NCI-H2029 (cell line): ENCODE measurements around the gene PGLYRP1.

Experiments
- DNase-seq: peaks from one replicate; lab custom pipeline; 2025; lab: John Stamatoyannopoulos, UW

The PGLYRP1 gene, protein sequence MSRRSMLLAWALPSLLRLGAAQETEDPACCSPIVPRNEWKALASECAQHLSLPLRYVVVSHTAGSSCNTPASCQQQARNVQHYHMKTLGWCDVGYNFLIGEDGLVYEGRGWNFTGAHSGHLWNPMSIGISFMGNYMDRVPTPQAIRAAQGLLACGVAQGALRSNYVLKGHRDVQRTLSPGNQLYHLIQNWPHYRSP

DNA sequence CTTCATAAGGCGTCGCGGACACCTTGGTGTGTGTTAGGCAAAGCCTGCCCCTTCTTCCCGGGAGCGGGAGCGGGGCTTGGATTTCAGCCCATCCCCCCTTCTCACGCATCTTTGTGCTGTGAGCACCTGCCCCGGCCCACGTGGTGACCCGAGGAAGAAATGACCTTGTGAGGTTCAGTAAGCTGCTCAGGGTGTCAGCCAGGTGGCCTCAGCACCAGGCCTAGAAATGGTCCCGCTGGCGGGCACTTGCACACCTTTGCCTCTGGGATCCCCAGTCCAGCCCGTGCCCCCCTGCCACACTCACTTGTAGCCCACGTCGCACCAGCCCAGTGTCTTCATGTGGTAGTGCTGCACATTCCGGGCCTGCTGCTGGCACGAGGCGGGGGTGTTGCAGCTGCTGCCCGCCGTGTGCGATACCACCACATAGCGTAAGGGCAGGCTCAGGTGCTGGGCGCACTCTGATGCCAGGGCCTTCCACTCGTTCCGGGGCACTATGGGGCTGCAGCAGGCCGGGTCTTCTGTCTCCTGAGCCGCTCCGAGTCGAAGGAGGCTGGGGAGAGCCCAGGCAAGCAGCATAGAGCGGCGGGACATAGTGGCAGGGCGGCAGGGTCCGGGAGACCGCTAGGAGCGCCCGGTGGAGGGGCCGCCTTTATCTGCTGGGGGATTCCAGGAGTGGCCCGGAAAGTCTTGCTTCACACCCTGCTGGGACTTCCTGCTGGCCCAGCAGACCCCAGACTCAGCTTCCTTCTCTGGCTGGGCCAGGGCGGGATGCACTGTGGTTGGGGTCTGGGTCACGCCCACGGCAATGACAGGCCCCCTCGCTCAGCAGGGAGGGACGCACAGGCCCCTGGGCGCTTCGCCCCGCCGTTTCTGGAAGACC, at the start of gene PGLYRP1:
Gene PGLYRP1, minus strand, starts transcription at position 623 of the 880 bp plus-strand sequence. Its CDS starts 32 bp downstream, at position 591.
- DNase-seq = peak; percentile 24

DNA sequence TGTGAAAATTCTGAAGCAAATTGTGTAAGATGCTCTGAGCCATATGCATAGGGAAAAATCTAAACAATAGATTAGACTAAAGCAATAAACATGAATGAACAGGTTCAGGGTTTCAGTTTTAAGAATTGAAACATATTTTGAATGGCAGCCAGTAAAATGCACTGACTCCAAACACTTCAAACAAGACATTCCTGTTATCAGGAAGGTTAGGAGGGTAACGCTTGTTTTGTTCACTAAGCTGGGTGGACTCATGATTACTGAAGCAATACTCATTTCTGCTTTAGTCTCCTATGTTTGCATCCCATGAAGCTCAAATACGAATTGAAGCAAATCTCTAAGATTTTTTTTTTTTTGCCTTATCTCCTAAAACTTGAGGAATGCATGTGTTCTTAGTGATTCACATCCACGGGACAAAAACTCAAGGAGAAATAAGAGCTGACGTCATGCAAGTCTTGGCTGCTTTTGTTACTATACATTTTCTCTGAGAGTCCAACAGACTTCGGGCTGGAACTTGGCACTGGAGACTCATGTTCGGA, 47.0 kb upstream of the PGLYRP1 start:
- DNase-seq = peak; percentile 20

DNA sequence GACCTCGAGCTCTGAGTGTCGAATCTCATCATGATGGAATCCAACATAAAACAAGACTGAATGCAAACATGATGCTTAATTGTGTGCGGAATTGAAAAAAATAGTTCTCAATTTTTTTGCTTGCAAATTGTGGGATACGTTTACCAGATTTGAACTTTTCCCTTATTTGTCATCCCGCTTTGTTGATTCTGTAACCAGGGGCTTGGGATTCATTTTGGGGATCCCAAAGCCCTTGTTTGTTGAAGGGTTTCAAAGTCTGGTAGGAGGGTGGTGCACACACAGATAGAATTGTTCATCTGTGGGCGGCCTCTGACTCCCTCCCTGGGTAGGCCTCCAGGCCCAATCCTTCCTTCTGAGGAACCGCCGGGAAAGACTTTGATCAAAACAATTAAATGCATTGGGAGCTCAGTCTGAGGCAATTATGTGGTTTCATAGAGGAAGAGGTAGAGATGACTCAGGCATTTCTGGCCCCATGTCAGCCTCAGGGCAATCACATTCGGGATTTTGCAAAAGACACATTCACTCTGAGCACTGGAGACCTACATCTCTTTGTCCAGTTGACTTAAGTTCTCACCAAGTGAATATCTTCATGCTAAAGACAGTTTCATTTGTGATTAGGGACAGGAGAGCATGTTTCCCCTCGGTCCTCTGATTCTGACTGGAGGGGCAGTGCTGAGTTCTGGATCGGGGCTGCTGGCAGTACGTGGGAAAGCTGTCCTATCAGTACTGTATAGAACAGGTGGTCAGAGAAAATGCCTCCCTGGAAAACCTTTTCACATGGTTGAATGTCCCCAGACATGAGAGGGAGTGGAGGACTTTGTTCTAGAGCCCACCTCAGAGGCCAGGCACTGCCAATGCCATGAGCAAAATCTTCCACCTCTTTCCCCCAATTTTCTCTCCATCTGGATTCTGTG, 45.7 kb upstream of the PGLYRP1 start:
- no peak for DNase-seq

DNA sequence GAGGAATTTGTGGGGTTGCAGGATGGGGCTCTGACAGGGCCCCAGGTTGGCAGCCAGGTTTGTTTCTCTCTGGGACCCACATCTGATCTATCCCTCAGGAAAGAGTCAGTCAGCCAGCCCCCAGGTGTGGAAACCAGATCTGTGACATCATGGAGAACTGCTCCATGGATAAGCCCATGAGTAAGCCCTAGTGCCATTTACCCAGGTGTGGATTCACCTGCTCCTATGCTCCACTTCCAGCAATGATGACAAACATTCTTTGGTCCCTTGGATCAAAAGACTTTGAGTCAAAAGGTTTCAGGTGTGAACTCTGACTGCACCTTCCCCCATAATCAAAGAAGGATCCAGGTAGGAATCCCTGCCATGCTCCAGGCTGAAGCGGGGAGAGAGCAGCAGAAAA, 44.8 kb upstream of the PGLYRP1 start:
- DNase-seq = no peak

DNA sequence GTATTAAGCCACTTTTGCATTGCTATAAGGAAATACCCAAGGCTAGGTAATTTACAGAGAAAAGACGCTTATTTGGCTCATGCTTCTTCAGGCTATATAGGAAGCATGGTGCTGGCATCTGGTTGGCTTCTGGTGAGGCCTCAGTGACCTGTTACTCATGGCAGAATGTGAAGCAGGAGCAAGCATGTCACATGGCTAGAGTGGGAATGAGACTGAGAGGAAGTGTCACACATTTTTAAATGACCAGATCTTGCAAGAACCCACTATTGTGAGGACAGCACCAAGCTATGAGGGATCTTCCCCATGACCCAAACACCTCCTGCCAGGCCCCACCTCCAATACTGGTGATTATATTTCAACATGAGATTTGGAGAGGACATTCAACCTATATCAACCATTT, 43.6 kb upstream of the PGLYRP1 start:
- no peak for DNase-seq

DNA sequence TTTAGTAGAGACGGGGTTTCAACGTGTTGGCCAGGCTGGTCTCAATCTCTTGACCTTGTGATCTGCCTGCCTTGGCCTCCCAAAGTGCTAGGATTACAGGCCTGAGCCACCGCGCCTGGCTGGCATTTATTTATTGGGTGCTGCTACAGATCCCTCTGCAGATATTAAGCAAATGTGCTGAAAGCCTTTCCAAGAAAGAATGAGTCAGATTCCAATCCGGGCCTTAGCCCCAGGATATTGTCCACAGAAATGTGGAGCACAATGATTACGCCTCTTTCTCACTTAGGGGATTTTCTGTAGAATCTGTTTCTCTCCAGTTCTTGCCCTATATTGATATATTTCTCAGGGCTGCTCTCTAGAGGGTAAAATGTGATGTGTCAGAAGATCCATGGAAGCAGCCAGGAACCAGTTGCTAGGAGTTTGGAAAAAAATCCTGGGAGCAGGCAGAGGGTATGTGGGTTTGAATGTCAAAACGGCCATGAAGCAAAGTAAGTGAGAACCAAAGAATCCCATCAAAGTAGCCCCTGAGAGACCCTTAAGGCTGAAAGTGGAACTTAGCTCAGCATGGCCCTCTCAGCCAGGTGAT, 42.7 kb upstream of the PGLYRP1 start:
- no peak for DNase-seq

DNA sequence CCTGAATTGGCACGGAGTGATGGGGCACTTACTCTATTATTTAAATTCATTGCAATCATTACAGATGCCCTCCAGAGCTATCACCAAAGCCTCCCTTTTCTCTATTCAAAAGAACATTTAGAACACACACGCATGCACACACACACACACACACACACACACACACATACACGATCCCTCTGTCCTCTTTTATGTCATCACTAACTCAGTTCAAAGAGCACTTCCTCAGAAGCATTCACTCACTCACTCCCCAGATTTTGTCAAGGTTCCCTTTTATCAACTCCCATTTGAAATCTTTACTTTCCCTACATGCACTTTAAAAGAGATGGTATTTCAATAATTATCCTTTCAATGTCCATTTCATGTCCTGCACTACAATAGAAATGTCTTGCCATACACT, 40.3 kb upstream of the PGLYRP1 start:
- DNase-seq = no peak

DNA sequence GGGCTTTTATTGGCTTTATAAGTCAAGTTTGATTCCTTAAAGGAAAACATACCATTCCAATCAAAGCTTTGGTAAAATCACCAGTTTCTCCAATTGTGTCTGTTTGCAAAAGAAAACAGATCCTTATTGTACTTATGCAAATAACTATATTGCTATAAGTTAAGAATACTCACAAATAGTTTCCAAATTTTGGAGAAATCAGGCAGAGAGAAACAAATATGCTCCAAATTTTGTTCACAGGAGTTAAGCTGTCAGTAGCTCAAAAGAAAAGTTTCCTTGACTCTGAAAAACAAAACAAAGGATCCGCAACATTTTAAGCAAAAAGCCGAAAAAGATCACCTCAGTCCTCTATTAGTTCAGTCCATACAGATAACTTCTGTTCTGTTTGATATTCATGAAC, 37.2 kb upstream of the PGLYRP1 start:
- DNase-seq = no peak

DNA sequence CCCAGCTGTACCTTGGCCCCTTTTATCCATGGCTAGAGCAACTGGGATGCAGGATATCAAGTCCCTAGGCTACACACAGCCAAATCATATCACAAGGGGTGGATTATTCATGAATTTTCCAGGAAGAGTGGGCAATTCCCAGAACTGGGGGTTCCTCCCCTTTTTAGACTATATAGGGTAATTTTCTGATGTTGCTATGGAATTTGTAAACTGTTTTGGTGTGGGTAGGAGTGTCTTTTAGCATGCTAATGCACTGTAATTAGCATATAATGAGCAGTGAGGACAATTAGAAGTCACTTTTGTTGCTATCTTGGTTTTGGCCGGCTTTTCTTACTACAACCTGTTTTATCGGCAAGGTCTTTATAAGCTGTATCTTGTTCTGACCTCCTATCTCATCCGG, 35.9 kb upstream of the PGLYRP1 start:
- no peak for DNase-seq

DNA sequence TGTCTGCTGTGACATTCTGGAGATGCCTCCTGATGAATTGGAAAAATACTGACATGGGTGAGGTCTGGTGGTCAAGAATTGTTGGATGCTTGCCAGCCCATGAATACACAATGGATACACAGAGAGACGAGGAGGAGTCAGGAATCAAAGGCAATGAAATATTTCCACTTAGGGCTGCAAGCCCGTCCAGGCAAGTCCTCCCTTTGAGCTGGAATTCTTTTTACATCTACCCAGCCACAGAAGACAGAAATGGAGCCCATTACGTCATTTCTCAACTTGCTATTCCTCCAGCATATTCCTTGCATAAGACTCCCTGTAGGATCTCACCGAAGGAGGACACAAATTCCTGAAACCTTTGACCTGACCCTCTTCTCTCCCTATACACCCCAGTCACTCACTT, 33.7 kb upstream of the PGLYRP1 start:
- no peak for DNase-seq

DNA sequence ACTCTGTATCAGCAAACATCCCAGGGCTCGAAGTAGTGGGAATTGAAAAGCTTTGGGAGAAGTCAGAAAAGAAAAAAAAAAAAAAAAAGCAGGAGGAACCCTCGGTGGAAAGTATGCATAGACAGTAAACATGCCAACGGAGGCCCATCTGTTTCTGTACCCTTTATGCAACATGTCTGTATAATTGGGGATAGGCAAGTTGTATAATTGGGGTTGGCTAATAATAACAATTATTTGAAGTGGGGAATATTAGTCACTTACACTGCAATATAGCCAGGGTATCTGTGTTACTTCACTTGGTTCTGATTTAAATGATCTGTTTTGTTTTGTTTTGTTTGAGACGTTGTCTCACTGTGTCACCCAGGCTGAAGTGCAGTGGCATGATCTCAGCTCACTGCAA, 30.0 kb upstream of the PGLYRP1 start:
- no peak for DNase-seq

DNA sequence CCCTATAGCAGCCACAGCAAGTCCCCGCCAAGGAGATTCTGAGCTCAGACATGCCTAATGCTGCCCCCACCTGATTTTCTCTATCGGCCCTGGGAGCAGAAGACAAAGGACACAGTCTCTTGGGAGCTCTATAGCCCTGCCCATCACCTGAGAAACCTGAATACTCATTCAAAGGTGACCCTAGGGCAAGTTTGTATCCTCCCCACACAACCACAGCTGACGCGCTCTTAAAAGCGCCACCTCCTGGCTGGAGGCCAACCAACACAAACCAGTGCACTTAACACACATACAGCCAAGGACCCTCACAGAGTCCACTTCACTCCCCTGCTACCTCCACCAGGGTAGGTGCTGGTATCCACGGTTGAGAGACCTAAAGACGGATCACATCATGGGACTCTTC, 26.7 kb upstream of the PGLYRP1 start:
- DNase-seq = no peak

DNA sequence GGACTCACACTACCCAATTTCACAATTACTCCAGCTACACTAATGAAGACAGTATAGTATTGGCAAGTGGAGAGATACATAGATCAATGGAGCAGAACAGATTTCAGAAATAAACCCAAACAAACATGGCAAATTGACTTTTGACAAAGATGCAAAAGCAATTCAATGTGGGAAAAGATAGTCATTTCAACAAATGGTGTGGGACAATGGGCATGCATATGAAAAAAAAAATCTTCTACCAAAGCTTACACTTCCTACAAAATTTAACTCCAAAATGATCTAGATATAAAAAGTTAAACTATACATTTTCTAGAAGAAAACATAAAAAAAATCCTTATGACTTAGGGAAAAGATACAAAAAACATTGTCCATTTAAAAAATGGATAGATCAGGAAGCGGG, 20.7 kb upstream of the PGLYRP1 start:
- no peak for DNase-seq

DNA sequence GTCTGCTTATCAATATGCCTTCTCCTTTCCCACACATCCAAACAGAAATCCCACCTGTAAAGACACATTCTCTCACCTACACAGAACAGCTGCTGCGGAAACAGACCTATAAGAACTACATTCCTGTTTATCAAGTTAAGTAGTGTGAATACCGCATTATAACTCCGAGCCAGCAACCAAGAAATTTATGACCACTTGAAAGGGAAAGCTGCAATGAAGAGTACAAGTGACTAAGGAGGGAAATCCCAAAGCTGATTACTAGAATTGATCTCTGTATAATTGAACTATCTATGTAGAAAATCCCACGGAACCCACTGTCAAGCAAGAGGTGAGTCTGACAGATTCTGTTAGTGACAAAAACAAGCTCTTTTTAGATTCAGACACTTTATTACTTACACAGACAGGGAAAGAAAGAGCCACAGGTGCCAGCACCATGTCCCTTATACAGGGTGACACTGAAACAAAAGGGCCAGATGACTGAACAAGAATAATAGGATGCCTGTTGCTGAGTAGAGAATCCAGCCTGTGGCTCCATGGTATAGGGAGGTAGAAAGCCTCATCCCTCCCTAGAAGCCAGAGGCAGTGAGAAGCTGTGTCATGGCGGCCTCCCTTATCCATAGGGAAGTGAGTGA, 19.5 kb upstream of the PGLYRP1 start:
- DNase-seq = no peak

DNA sequence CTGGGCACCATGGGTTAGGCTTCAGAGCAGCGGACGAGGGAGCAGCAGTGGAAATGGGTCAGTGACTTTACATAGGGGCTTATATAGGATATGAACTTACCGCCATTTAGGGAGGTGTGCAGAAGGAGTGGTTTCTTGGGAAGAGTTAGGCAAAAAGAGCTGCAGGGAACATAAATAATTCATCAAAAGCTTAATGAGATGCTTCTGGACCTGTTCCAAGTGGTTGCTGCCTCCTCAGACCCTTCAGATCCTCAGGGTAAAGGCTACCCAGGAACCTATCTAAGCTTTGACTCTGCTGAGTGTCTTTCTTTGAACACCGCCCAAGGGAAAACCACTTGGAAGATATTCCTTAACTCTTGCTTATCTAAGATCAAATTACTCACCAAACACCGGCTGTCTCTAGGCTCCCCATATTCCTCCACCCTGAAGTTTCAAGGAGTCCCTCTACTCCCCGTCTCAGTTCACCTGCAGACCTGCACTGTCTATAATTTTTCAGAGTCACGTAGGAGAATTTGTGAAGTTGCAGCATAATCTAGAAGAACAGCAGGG, 18.2 kb upstream of the PGLYRP1 start, which contains the start of gene IGFL4:
Gene IGFL4, minus strand, starts transcription at position 51 of the 549 bp plus-strand sequence. Its CDS starts 40 bp downstream, at position 11.
- peak; percentile 38 for DNase-seq

DNA sequence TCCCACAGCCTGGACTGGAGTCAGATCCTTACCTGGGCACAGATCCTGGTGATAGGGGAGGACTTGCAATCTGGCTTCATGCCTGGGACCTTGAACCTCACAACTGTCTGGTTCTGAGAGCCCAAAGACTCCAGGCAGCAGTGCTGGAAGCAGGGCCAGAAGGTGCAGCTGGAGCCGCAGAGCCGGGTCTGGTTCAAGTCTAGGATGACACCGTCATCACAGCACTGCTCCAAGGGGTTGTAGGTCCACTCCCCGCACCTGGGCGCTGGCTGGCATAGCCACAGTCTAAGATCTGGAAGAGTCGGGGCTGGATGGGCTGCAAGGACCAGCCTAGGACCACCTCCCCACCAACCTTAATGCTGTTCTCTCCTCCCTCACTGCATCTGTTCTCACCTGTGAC, 17.3 kb upstream of the PGLYRP1 start:
- no peak for DNase-seq

DNA sequence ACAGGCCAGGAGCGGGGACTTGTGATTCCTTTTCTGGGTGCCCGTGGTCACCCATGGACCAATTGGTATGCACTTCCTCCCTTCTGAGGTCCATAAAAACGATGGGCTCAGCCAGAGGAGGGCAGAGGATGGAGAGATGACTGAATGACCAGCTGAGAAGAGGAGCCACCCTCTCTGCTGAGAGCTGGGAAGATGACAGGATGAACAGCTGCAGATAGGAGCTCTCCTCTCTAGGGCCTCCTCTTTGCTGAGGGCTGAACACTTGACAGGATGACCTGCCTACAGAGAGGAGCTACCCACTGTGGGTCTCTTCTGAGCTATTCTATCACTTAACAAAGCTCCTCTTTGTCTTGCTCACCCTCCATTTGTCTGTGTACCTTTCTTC, 13.9 kb upstream of the PGLYRP1 start:
- DNase-seq = no peak

DNA sequence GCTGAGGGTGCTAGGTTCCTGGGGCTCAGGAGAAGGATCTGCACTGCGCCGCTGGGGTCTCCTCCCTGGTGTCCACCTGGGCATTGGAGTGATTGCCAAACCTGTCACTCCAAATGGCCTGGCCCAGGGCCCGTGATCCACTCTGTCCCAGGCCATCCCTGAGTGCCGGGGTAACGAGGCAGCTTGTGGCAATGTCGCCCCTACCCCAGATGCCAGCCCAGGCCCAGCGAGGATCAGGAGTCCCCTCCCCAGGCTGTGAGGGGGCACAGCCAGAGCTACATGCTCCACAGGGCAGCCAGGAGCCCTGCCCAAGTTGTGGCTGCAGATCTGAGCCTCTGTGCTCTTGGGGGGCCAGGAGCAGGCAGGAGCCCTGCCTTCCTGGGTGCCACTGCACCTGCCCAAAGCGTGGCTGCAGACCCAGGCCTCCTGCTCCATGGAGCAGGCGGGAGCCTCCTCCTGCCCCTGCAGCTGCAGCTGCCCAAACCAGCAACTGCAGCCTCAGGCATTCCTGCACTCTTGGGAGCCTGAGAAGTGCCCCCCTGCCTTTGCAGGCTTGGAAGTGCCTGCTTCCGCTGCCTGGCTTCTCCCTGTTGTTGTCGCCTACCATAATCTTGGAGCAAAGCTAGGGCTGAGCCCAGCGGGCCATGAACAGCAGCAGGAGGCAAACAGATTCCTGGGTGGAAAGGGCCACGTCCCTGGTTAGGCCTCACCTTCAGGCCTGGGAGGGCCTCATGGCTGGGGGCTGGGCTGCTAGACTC, 13.3 kb upstream of the PGLYRP1 start:
- no peak for DNase-seq

DNA sequence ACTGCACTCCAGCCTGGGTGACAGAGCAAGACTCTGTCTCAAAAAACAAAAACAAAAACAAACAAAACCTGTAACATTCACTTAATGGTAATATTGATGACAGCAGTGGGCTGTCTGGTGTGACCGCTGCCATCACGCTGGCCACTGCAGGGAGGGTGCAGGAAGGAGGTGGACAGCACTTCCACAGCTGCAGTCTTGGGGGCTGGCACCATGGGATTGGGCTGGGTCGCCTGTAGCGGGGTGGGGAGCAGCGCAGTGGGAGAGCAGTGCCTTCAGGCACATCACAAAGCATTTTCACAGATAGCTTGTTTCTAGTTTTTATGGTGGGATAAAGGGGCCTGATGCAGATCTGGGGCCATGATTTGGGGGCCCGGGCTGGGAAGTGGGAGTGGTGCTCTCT, 12.7 kb upstream of the PGLYRP1 start:
- DNase-seq = no peak

DNA sequence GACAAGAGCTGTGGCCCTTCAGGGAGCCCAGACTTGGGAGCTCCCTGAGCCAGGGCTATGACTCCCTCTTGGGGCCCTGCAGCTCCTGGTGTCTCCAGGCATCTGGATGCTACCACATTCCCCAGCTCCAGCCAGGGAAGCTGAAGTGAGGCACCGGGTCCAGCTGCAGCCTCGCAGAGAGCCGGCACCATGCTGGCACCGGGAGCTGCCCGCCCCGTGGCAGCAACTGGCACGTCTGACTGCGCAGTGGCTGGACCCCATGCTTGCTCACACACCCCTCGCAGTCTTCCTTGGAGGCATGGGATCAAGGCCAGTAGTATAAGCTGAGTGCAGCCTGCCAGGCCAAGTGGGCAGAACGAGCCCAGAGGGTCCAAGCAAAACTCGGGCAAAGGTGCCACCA, 10.5 kb upstream of the PGLYRP1 start:
- no peak for DNase-seq
